Sigmoid colon (tissue), 3 donors: ENCODE measurements around the gene PNN.
A peak's percentile ranks its signal among the peaks of the same experiment; 100 is the strongest.

ENCODE experiments used
- CTCF ChIP-seq, 4 experiments: fragments of 450-650 bp in 3 of 4; fragments of 200-600 bp in 1 of 4; IDR thresholded peaks; one replicate each; pipeline ENCODE4 v1.5.1; 2016 to 2019; ENCODE audit warnings: antibody characterized with exemption in 4 of 4, mild to moderate bottlenecking in 3 of 4, moderate library complexity in 2 of 4
- POLR2A ChIP-seq, 2 donors: fragments of 450-650 bp; IDR thresholded peaks; one replicate each; pipeline ENCODE4 v1.6.1; 2016; ENCODE audit warnings: antibody characterized with exemption in 2 of 2, mild to moderate bottlenecking in 2 of 2, moderate library complexity in 2 of 2

- TF ChIP-seq CTCF (IDR thresholded peaks at IDR 0.05) = no peak
- peak; percentile 90 to 91 for TF ChIP-seq POLR2A (IDR thresholded peaks at IDR 0.05)
Measured at GRCh38 chr14:39174560-39175444, at the start of gene PNN.
